ENCODE data around the gene NBPF15. TPM values are rescaled to one million over a fixed set of nuclear protein-coding genes. Genes with fewer than 3 reads are reported as not detected.
"Not testable (repeated sequence)": the region's sequence is repeated elsewhere in the genome, so short reads cannot be mapped to it uniquely, and the experiment has no call there.

NBPF15 gene
- total and polyA plus RNA-seq, 9 of the 15 experiments (the other 6 are each of a cell fraction or from before 2014, with no cell fraction given) = 1.8 to 13.2 (median 6.0) TPM

DNA sequence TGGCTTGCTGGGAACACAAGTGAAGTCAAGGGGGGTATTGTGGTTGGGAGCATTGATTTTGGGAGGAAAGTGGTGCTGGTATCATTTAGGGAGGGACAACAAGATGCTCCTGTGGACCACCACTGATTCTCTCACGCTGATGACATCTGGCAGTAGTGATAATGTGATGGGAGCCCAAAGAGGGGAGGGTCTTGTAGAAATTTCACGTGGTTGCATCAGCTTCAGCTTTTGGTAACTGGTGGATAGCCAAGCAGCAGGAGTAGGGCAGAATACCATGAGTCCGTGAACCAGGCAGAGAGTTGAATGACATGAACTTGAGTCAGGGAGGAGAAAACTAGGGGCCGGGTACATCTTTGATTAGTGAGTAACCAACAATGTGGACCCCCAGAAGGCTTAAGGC, 32.7 kb upstream of the NBPF15 start:
- not testable (repeated sequence) for BruUV-seq (replicated peaks); ATAC-seq; TF ChIP-seq JUND (tag; IDR thresholded peaks at IDR 0.05; ENCODE audit: borderline replicate concordance, low read depth, low read length); MYC (CRISPR knock-in tag; IDR thresholded peaks at IDR 0.05; ENCODE audit: borderline replicate concordance, low read depth)
- WGBS (ENCODE audit: insufficient coverage, low coverage, missing lambda C conversion rate) = 0% methylated on average over 4 of the region's 4 CpGs
- peak; percentile 58 to 70; a peak in 2 of 4 replicates for TF ChIP-seq TRIM24 (IDR thresholded peaks at IDR 0.05)
- TF ChIP-seq, protein P1, sequence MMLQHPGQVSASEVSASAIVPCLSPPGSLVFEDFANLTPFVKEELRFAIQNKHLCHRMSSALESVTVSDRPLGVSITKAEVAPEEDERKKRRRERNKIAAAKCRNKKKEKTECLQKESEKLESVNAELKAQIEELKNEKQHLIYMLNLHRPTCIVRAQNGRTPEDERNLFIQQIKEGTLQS (IDR thresholded peaks at IDR 0.05) = peak; percentile 70; the same call in 1 of the 2 replicates
- TF ChIP-seq, protein P1 (CRISPR knock-in tag; conservative IDR thresholded peaks at IDR 0.05) = not testable (repeated sequence)
- TF ChIP-seq ZNF766 (CRISPR knock-in tag; conservative IDR thresholded peaks at IDR 0.05) = 0 out of 2 replicates have a peak, but pooled peaks have one; percentile 29
- peak; percentile 67; the same call in 1 of the 2 replicates for TF ChIP-seq EP300 (IDR thresholded peaks at IDR 0.05; ENCODE audit: low read length)
- peak; percentile 50; the same call in 1 of the 2 replicates for TF ChIP-seq ZNF589 (CRISPR knock-in tag; IDR thresholded peaks at IDR 0.05; ENCODE audit: low read depth)
- peak; percentile 80 for TF ChIP-seq ZSCAN32 (CRISPR knock-in tag; IDR thresholded peaks at IDR 0.05)
- TF ChIP-seq L3MBTL2 (IDR thresholded peaks at IDR 0.05) = peak; percentile 30; the same call in 1 of the 2 replicates
- TF ChIP-seq NFRKB (IDR thresholded peaks at IDR 0.05; ENCODE audit: low read depth) = peak; percentile 39; the same call in 1 of the 2 replicates
- TF ChIP-seq TEAD1 (CRISPR knock-in tag; IDR thresholded peaks at IDR 0.05) = 0 out of 4 replicates have a peak, but pooled peaks of 1 of the 2 experiments have one; percentile 14
- peak; percentile 41; the same call in 1 of the 2 replicates for TF ChIP-seq RBFOX2 (IDR thresholded peaks at IDR 0.05; ENCODE audit: low read depth, low read length)
- TF ChIP-seq JUND (IDR thresholded peaks at IDR 0.05; ENCODE audit: borderline replicate concordance, low read depth, low read length) = peak; percentile 49; the same call in 1 of the 2 replicates
- peak; percentile 79 for TF ChIP-seq CEBPG (CRISPR knock-in tag; IDR thresholded peaks at IDR 0.05)
- TF ChIP-seq CEBPG (tag; conservative IDR thresholded peaks at IDR 0.05 in 1 of 2, IDR thresholded peaks at IDR 0.05 in 1 of 2) = peak; percentile 6 to 87; a peak in 2 of 4 replicates
- peak; percentile 38; the same call in 1 of the 2 replicates for TF ChIP-seq ARID1B (IDR thresholded peaks at IDR 0.05)
- TF ChIP-seq MYC (IDR thresholded peaks at IDR 0.05; ENCODE audit: low read depth, low read length) = peak; percentile 28; the same call in 1 of the 2 replicates
- TF ChIP-seq, protein P2, sequence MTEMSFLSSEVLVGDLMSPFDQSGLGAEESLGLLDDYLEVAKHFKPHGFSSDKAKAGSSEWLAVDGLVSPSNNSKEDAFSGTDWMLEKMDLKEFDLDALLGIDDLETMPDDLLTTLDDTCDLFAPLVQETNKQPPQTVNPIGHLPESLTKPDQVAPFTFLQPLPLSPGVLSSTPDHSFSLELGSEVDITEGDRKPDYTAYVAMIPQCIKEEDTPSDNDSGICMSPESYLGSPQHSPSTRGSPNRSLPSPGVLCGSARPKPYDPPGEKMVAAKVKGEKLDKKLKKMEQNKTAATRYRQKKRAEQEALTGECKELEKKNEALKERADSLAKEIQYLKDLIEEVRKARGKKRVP (CRISPR knock-in tag; IDR thresholded peaks at IDR 0.05) = peak; percentile 93

More for the DNA sequence above, 32.7 kb upstream of the NBPF15 start:
- H3K4me3 ChIP-seq; intact Hi-C loops (cut with micrococcal nuclease); H3K36me3 ChIP-seq (ENCODE audit: control insufficient read depth, insufficient read depth, low read length); H3K4me2 ChIP-seq (ENCODE audit: insufficient read depth, low read length); H3K4me1 ChIP-seq (replicated peaks in 1 of 2; ENCODE audit: control insufficient read depth in 2 of 2, insufficient read depth in 2 of 2, low read length in 2 of 2); POLR2A ChIA-PET; in situ Hi-C loops (cut with MboI); H3K27ac ChIP-seq (ENCODE audit: extremely low read depth, low read depth, low read length); H3K9ac ChIP-seq (ENCODE audit: insufficient read depth in 1 of 2, low read depth in 2 of 2, low read length in 2 of 2); H3K79me2 ChIP-seq (ENCODE audit: control insufficient read depth, insufficient read depth, low read length); H3K27me3 ChIP-seq (ENCODE audit: control insufficient read depth in 2 of 2, insufficient read depth in 2 of 2, low read length in 2 of 2); CTCF ChIA-PET (ENCODE audit: low intra/inter-chr PET ratio); FAIRE-seq; H2AFZ ChIP-seq (ENCODE audit: low read depth, low read length); H4K20me1 ChIP-seq (replicated peaks; ENCODE audit: control insufficient read depth, insufficient read depth, low read length); H3K9me1 ChIP-seq (ENCODE audit: control insufficient read depth, insufficient read depth, low read length); H3K9me3 ChIP-seq (replicated peaks; ENCODE audit: control insufficient read depth, insufficient read depth, low read depth, low read length): not testable (repeated sequence)
- peak in 1 of 4 experiments; percentile 42 for DNase-seq (ENCODE audit: extremely low read depth in 1 of 4, low spot score in 3 of 4)

Data from K562 (cell line).